Osteoblast (primary cell): ENCODE results near the gene TTC28. TPM values are rescaled to one million over a fixed set of nuclear protein-coding genes. Genes with fewer than 3 reads are reported as not detected.

ENCODE experiments used
- DNase-seq: peaks from one replicate; pipeline ENCODE4 v3.0.0; 2011; ENCODE audit warnings: low spot score, mixed read lengths; ENCODE audit not compliant: insufficient read length; ENCODE audit errors: missing footprints
- H2AFZ ChIP-seq: 2 replicates; pipeline ENCODE4 v1.6.0; 2011; ENCODE audit warnings: mild to moderate bottlenecking, low read length
- H3K27ac ChIP-seq: 2 replicates; pipeline ENCODE4 v1.5.1; 2011; ENCODE audit warnings: mild to moderate bottlenecking, low read depth, low read length, moderate library complexity
- H3K27me3 ChIP-seq: 2 replicates; pipeline ENCODE4 v1.6.0; 2012; ENCODE audit warnings: mild to moderate bottlenecking, control low read depth, inconsistent platforms, low read length, moderate library complexity; ENCODE audit not compliant: insufficient read depth
- H3K36me3 ChIP-seq: 2 replicates; pipeline ENCODE4 v1.5.1; 2011; ENCODE audit warnings: mild to moderate bottlenecking, low read length, control low read depth, moderate library complexity; ENCODE audit not compliant: insufficient read depth
- H3K4me1 ChIP-seq: 2 replicates; pipeline ENCODE4 v1.5.1; 2011; ENCODE audit warnings: mild to moderate bottlenecking, low read length, control low read depth, moderate library complexity; ENCODE audit not compliant: insufficient read depth
- H3K4me2 ChIP-seq: 2 replicates; pipeline ENCODE4 v1.6.0; 2011; ENCODE audit warnings: mild to moderate bottlenecking, low read length; ENCODE audit not compliant: insufficient read depth
- H3K4me3 ChIP-seq: fragments of 200-600 bp; sonication (generic); 3 replicates; pipeline ENCODE4 v1.5.1; 2012; ENCODE audit warnings: mild to moderate bottlenecking, low read length, inconsistent platforms; ENCODE audit not compliant: insufficient read depth
- H3K79me2 ChIP-seq: 2 replicates; pipeline ENCODE4 v1.6.0; 2012; ENCODE audit warnings: mild to moderate bottlenecking, low read length, control low read depth, inconsistent platforms; ENCODE audit not compliant: insufficient read depth
- H3K9me3 ChIP-seq: 2 replicates; pipeline ENCODE4 v1.5.1; 2011; ENCODE audit warnings: low read depth, low read length, control low read depth
- H4K20me1 ChIP-seq: 2 replicates; pipeline ENCODE4 v1.6.0; 2012; ENCODE audit warnings: mild to moderate bottlenecking, low read length, control low read depth; ENCODE audit not compliant: insufficient read depth
- CTCF ChIP-seq: IDR thresholded peaks from 2 replicates; pipeline ENCODE4 v1.5.1; 2011; ENCODE audit warnings: mild to moderate bottlenecking, low read depth, low read length, moderate library complexity; ENCODE audit errors: extremely low read depth
- total RNA-seq: library from RNA; depleted of rRNA; stranded (reverse); fragments of >200 nt; gene quantifications from 2 replicates; pipeline ENCODE4 v1.2.3, GENCODE V29; 2012

The TTC28 gene
- total RNA-seq, 1 donor = 48.1 TPM

GRCh38 chr22:28019360-28019759 lies 660.3 kb downstream of the TTC28 start:
- peak; percentile 90 for DNase-seq
- H3K4me2 ChIP-seq = no peak overlapping the region
- no peaks in the 10 kb centered on the region for H3K79me2 ChIP-seq
- H3K4me1 ChIP-seq = no peaks in the 10 kb centered on the region
- no peak overlapping the region for H3K4me3 ChIP-seq
- no peaks in the 10 kb centered on the region for H3K27me3 ChIP-seq
- H2AFZ ChIP-seq = no peak overlapping the region
- TF ChIP-seq CTCF = no peak
- no peaks in the 10 kb centered on the region for H3K36me3 ChIP-seq
- no peaks in the 10 kb centered on the region for H3K9me3 ChIP-seq
- H3K27ac ChIP-seq = no peak overlapping the region
- peaks cover 5% of the 10 kb centered on the region for H4K20me1 ChIP-seq

GRCh38 chr22:28018461-28018927 lies 661.1 kb downstream of the TTC28 start:
- peak; percentile 65 for DNase-seq
- Histone ChIP-seq H3K36me3 (no peaks in the 10 kb centered on the region), H3K4me2 (no peak overlapping the region), H3K27ac (no peak overlapping the region), H2AFZ (no peak overlapping the region), H3K79me2 (no peaks in the 10 kb centered on the region), H3K4me3 (no peak overlapping the region), H3K9me3 (no peaks in the 10 kb centered on the region), H3K27me3 (no peaks in the 10 kb centered on the region), H4K20me1 (peaks cover 5% of the 10 kb centered on the region), H3K4me1 (no peaks in the 10 kb centered on the region)
- no peak for TF ChIP-seq CTCF

- Histone ChIP-seq H2AFZ (no peak overlapping the region), H3K36me3 (no peaks in the 10 kb centered on the region), H3K4me2 (no peak overlapping the region), H3K79me2 (no peaks in the 10 kb centered on the region), H3K4me3 (no peak overlapping the region), H3K27ac (no peak overlapping the region), H4K20me1 (peaks cover 5% of the 10 kb centered on the region), H3K27me3 (no peaks in the 10 kb centered on the region), H3K4me1 (no peaks in the 10 kb centered on the region), H3K9me3 (no peaks in the 10 kb centered on the region)
- no peak for TF ChIP-seq CTCF
- peak; percentile 47 for DNase-seq
Observed at GRCh38 chr22:28017859-28018258, 661.8 kb downstream of the TTC28 start.

GRCh38 chr22:28017558-28017820 lies 662.2 kb downstream of the TTC28 start:
- TF ChIP-seq CTCF = no peak
- no peak overlapping the region for H3K4me2 ChIP-seq
- H3K79me2 ChIP-seq = no peaks in the 10 kb centered on the region
- no peak overlapping the region for H3K27ac ChIP-seq
- H3K27me3 ChIP-seq = no peaks in the 10 kb centered on the region
- no peak overlapping the region for H3K4me3 ChIP-seq
- peak; percentile 54 for DNase-seq
- no peak overlapping the region for H2AFZ ChIP-seq
- H3K9me3 ChIP-seq = no peaks in the 10 kb centered on the region
- no peaks in the 10 kb centered on the region for H3K36me3 ChIP-seq
- no peaks in the 10 kb centered on the region for H3K4me1 ChIP-seq
- peaks cover 5% of the 10 kb centered on the region for H4K20me1 ChIP-seq
